Measurements from ENCODE around the gene OTULIN.

Gene OTULIN

DNA sequence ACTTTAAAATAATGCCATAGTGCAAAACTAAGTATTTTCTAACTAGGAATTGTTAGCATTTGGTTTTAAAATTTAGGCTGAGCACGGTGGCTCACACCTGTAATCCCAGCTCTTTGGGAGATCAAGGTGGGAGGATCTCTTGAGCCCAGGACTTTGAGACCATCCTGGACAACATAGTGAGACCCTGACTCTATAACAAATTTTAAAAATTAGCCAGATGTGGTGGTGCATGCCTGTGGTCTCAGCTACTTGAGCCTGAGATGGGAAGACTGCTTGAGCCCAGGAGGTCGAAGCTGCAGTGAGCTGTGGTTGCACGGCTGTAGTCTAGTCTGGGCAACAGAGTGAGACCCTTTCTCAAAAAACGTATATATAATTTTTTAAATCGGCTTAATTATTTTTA, 4.9 kb downstream of the OTULIN start:
- H3K56ac ChIP-seq (ENCODE audit: low read length), result no peak overlapping the region
- H3K79me1 ChIP-seq (ENCODE audit: low read length), result peaks cover 28% of the 10 kb centered on the region
- no peak overlapping the region for H3K4me2 ChIP-seq (ENCODE audit: low read length)
- no peak overlapping the region for H3K9ac ChIP-seq (ENCODE audit: low read length)
- H3K36me3 ChIP-seq (ENCODE audit: control insufficient read depth, insufficient read depth, low read length), result no peaks in the 10 kb centered on the region
- peaks cover 36% of the 10 kb centered on the region for H3K79me2 ChIP-seq (ENCODE audit: control insufficient read depth, insufficient read depth, low read length)
- H3K18ac ChIP-seq (ENCODE audit: low read length), result no peak overlapping the region
- no peak overlapping the region for H3K4ac ChIP-seq (ENCODE audit: low read depth, low read length)
- H3K4me1 ChIP-seq (ENCODE audit: control insufficient read depth, low read depth, low read length), result peaks cover 11% of the 10 kb centered on the region
- H4K8ac ChIP-seq (ENCODE audit: low read depth, low read length), result no peak overlapping the region
- H2BK5ac ChIP-seq (ENCODE audit: low read length), result no peak overlapping the region
- H2BK120ac ChIP-seq (ENCODE audit: low read depth, low read length), result no peak overlapping the region
- H2BK15ac ChIP-seq (replicated peaks; ENCODE audit: low read depth), result no peak overlapping the region
- H3K23ac ChIP-seq (ENCODE audit: low read length), result no peak overlapping the region
- H4K5ac ChIP-seq (ENCODE audit: low read length), result no peak overlapping the region
- DNase-seq, result no peak
- H3K27me3 ChIP-seq (ENCODE audit: insufficient read depth, low read length, poor library complexity), result no peaks in the 10 kb centered on the region
- H3K27ac ChIP-seq (ENCODE audit: low read depth, low read length), result no peak overlapping the region
- H3K4me3 ChIP-seq (ENCODE audit: low read length), result no peak overlapping the region
- WGBS (ENCODE audit: extremely low coverage, insufficient coverage, low lambda C conversion rate), result no CpG with 5 or more reads among the region's 5 CpGs
- H2AK5ac ChIP-seq (ENCODE audit: low read length), result no peak overlapping the region

GRCh38 chr5:14669975-14670374, 5.5 kb downstream of the OTULIN start:
- Histone ChIP-seq H3K4me1 (ENCODE audit: control insufficient read depth, low read depth, low read length) (peaks cover 11% of the 10 kb centered on the region), H4K8ac (ENCODE audit: low read depth, low read length) (no peak overlapping the region), H3K79me1 (ENCODE audit: low read length) (peaks cover 28% of the 10 kb centered on the region), H3K4ac (ENCODE audit: low read depth, low read length) (no peak overlapping the region), H2AK5ac (ENCODE audit: low read length) (no peak overlapping the region), H3K23ac (ENCODE audit: low read length) (no peak overlapping the region), H3K4me3 (ENCODE audit: low read length) (no peak overlapping the region), H3K4me2 (ENCODE audit: low read length) (no peak overlapping the region), H4K5ac (ENCODE audit: low read length) (no peak overlapping the region), H3K27ac (ENCODE audit: low read depth, low read length) (no peak overlapping the region), H3K36me3 (ENCODE audit: control insufficient read depth, insufficient read depth, low read length) (no peaks in the 10 kb centered on the region), H3K9ac (ENCODE audit: low read length) (no peak overlapping the region), H3K18ac (ENCODE audit: low read length) (no peak overlapping the region), H3K56ac (ENCODE audit: low read length) (no peak overlapping the region), H2BK120ac (ENCODE audit: low read depth, low read length) (no peak overlapping the region), H2BK5ac (ENCODE audit: low read length) (no peak overlapping the region), H3K27me3 (ENCODE audit: insufficient read depth, low read length, poor library complexity) (no peaks in the 10 kb centered on the region), H2BK15ac (replicated peaks; ENCODE audit: low read depth) (no peak overlapping the region), H3K79me2 (ENCODE audit: control insufficient read depth, insufficient read depth, low read length) (peaks cover 36% of the 10 kb centered on the region)
- 100% methylated on average over 1 of the region's 1 CpG for WGBS (ENCODE audit: extremely low coverage, insufficient coverage, low lambda C conversion rate)
- peak; percentile 37 for DNase-seq

DNA sequence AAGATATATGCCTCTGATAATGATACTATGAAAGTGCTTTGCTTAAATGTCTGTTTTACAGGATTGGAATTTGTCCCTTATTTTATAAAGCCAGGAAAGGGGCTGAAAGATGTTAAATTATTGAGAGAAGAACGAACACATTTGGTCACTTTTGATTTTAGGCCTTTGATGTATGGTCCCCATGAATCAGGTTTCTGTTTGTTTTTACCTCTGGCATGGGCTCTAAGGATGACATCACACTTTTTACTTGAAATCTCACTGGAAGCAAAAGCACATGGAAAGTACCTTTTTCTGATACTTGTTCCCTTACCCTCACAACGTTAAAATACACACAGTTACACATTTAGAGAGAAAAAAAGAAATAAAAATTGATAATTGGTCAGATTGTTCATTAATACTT, 6.9 kb downstream of the OTULIN start:
- no peak overlapping the region for H3K9ac ChIP-seq (ENCODE audit: low read length)
- H3K4ac ChIP-seq (ENCODE audit: low read depth, low read length), result no peak overlapping the region
- H3K27ac ChIP-seq (ENCODE audit: low read depth, low read length), result no peak overlapping the region
- no peaks in the 10 kb centered on the region for H3K36me3 ChIP-seq (ENCODE audit: control insufficient read depth, insufficient read depth, low read length)
- peaks cover 38% of the 10 kb centered on the region for H3K79me2 ChIP-seq (ENCODE audit: control insufficient read depth, insufficient read depth, low read length)
- H3K18ac ChIP-seq (ENCODE audit: low read length), result no peak overlapping the region
- peaks cover 6% of the 10 kb centered on the region for H3K4me1 ChIP-seq (ENCODE audit: control insufficient read depth, low read depth, low read length)
- H4K5ac ChIP-seq (ENCODE audit: low read length), result no peak overlapping the region
- H3K4me2 ChIP-seq (ENCODE audit: low read length), result no peak overlapping the region
- H2BK120ac ChIP-seq (ENCODE audit: low read depth, low read length), result no peak overlapping the region
- no peak overlapping the region for H4K8ac ChIP-seq (ENCODE audit: low read depth, low read length)
- H3K27me3 ChIP-seq (ENCODE audit: insufficient read depth, low read length, poor library complexity), result no peaks in the 10 kb centered on the region
- H2AK5ac ChIP-seq (ENCODE audit: low read length), result no peak overlapping the region
- no peak overlapping the region for H3K4me3 ChIP-seq (ENCODE audit: low read length)
- no peak overlapping the region for H2BK15ac ChIP-seq (replicated peaks; ENCODE audit: low read depth)
- H3K79me1 ChIP-seq (ENCODE audit: low read length), result peaks cover 23% of the 10 kb centered on the region
- H3K23ac ChIP-seq (ENCODE audit: low read length), result no peak overlapping the region
- H2BK5ac ChIP-seq (ENCODE audit: low read length), result no peak overlapping the region
- WGBS (ENCODE audit: extremely low coverage, insufficient coverage, low lambda C conversion rate), result no CpG with 5 or more reads among the region's 2 CpGs
- DNase-seq, result no peak
- no peak overlapping the region for H3K56ac ChIP-seq (ENCODE audit: low read length)

GRCh38 chr5:14672082-14672481, 7.6 kb downstream of the OTULIN start:
- Histone ChIP-seq H4K8ac (ENCODE audit: low read depth, low read length) (no peak overlapping the region), H3K23ac (ENCODE audit: low read length) (no peak overlapping the region), H3K36me3 (ENCODE audit: control insufficient read depth, insufficient read depth, low read length) (no peaks in the 10 kb centered on the region), H2AK5ac (ENCODE audit: low read length) (no peak overlapping the region), H3K79me2 (ENCODE audit: control insufficient read depth, insufficient read depth, low read length) (peaks cover 38% of the 10 kb centered on the region), H2BK5ac (ENCODE audit: low read length) (no peak overlapping the region), H3K4me3 (ENCODE audit: low read length) (no peak overlapping the region), H4K5ac (ENCODE audit: low read length) (no peak overlapping the region), H3K27ac (ENCODE audit: low read depth, low read length) (no peak overlapping the region), H3K4me1 (ENCODE audit: control insufficient read depth, low read depth, low read length) (peaks cover 6% of the 10 kb centered on the region), H3K18ac (ENCODE audit: low read length) (no peak overlapping the region), H3K4me2 (ENCODE audit: low read length) (no peak overlapping the region), H3K4ac (ENCODE audit: low read depth, low read length) (no peak overlapping the region), H3K79me1 (ENCODE audit: low read length) (peaks cover 22% of the 10 kb centered on the region), H3K56ac (ENCODE audit: low read length) (no peak overlapping the region), H3K9ac (ENCODE audit: low read length) (no peak overlapping the region), H2BK120ac (ENCODE audit: low read depth, low read length) (no peak overlapping the region), H3K27me3 (ENCODE audit: insufficient read depth, low read length, poor library complexity) (no peaks in the 10 kb centered on the region), H2BK15ac (replicated peaks; ENCODE audit: low read depth) (no peak overlapping the region)
- DNase-seq, result no peak
- WGBS (ENCODE audit: extremely low coverage, insufficient coverage, low lambda C conversion rate), result no CpG with 5 or more reads among the region's 4 CpGs

GRCh38 chr5:14672484-14673394, 8.2 kb downstream of the OTULIN start:
- no CpG with 5 or more reads among the region's 9 CpGs for WGBS (ENCODE audit: extremely low coverage, insufficient coverage, low lambda C conversion rate)
- Histone ChIP-seq H3K23ac (ENCODE audit: low read length) (no peak overlapping the region), H3K4me1 (ENCODE audit: control insufficient read depth, low read depth, low read length) (peaks cover 6% of the 10 kb centered on the region), H3K4ac (ENCODE audit: low read depth, low read length) (no peak overlapping the region), H3K27ac (ENCODE audit: low read depth, low read length) (no peak overlapping the region), H3K4me2 (ENCODE audit: low read length) (no peak overlapping the region), H2AK5ac (ENCODE audit: low read length) (no peak overlapping the region), H2BK15ac (replicated peaks; ENCODE audit: low read depth) (no peak overlapping the region), H3K36me3 (ENCODE audit: control insufficient read depth, insufficient read depth, low read length) (no peaks in the 10 kb centered on the region), H2BK5ac (ENCODE audit: low read length) (no peak overlapping the region), H3K56ac (ENCODE audit: low read length) (no peak overlapping the region), H3K18ac (ENCODE audit: low read length) (no peak overlapping the region), H4K5ac (ENCODE audit: low read length) (no peak overlapping the region), H3K79me2 (ENCODE audit: control insufficient read depth, insufficient read depth, low read length) (peaks cover 33% of the 10 kb centered on the region), H3K9ac (ENCODE audit: low read length) (no peak overlapping the region), H2BK120ac (ENCODE audit: low read depth, low read length) (no peak overlapping the region), H3K27me3 (ENCODE audit: insufficient read depth, low read length, poor library complexity) (no peaks in the 10 kb centered on the region), H3K4me3 (ENCODE audit: low read length) (no peak overlapping the region), H4K8ac (ENCODE audit: low read depth, low read length) (no peak overlapping the region), H3K79me1 (ENCODE audit: low read length) (peaks cover 20% of the 10 kb centered on the region)
- DNase-seq, result no peak
